Neuron (in vitro differentiated cells): ENCODE data around the gene THSD4.

Experiments
- H2AFZ ChIP-seq: one replicate; pipeline ENCODE4 v1.6.1; 2013; ENCODE audit warnings: low read depth, mild to moderate bottlenecking, inconsistent platforms, low read length, moderate library complexity
- H3K27me3 ChIP-seq: one replicate; pipeline ENCODE4 v1.6.1; 2013; ENCODE audit warnings: low read length; ENCODE audit not compliant: insufficient read depth
- H3K36me3 ChIP-seq: one replicate; pipeline ENCODE4 v1.6.1; 2013; ENCODE audit warnings: low read length; ENCODE audit not compliant: insufficient read depth
- H3K4me1 ChIP-seq: one replicate; pipeline ENCODE4 v1.6.1; 2013; ENCODE audit warnings: low read length; ENCODE audit not compliant: insufficient read depth
- H3K4me3 ChIP-seq: 2 replicates; pipeline ENCODE4 v1.5.1; 2013; ENCODE audit warnings: mild to moderate bottlenecking, low read length, moderate library complexity
- H3K9me3 ChIP-seq: one replicate; pipeline ENCODE4 v1.6.1; 2013; ENCODE audit warnings: low read length

Gene THSD4

GRCh38 chr15:71180986-71181853 lies 65.9 kb downstream of the THSD4 start:
- no peaks in the 10 kb centered on the region for H3K9me3 ChIP-seq
- H3K4me3 ChIP-seq: no peak overlapping the region
- H3K36me3 ChIP-seq: no peaks in the 10 kb centered on the region
- H3K4me1 ChIP-seq: peaks cover 3% of the 10 kb centered on the region
- no peaks in the 10 kb centered on the region for H3K27me3 ChIP-seq
- H2AFZ ChIP-seq: no peak overlapping the region

- peaks cover 16% of the 10 kb centered on the region for H3K4me1 ChIP-seq
- H3K36me3 ChIP-seq: no peaks in the 10 kb centered on the region
- H2AFZ ChIP-seq: no peak overlapping the region
- H3K4me3 ChIP-seq: no peak overlapping the region
- no peaks in the 10 kb centered on the region for H3K9me3 ChIP-seq
- H3K27me3 ChIP-seq: no peaks in the 10 kb centered on the region
These were observed 67.3 kb downstream of the THSD4 start for GRCh38 chr15:71182522-71182921.

GRCh38 chr15:71183063-71183462 lies 67.8 kb downstream of the THSD4 start:
- peaks cover 21% of the 10 kb centered on the region for H3K4me1 ChIP-seq
- H3K9me3 ChIP-seq: no peaks in the 10 kb centered on the region
- no peaks in the 10 kb centered on the region for H3K27me3 ChIP-seq
- H3K4me3 ChIP-seq: no peak overlapping the region
- H3K36me3 ChIP-seq: no peaks in the 10 kb centered on the region
- H2AFZ ChIP-seq: no peak overlapping the region

GRCh38 chr15:71185706-71186105 lies 70.4 kb downstream of the THSD4 start:
- Histone ChIP-seq H3K36me3 (no peaks in the 10 kb centered on the region), H2AFZ (no peak overlapping the region), H3K4me1 (peaks cover 30% of the 10 kb centered on the region), H3K4me3 (no peak overlapping the region), H3K9me3 (no peaks in the 10 kb centered on the region), H3K27me3 (no peaks in the 10 kb centered on the region)

- no peak overlapping the region for H3K4me3 ChIP-seq
- H2AFZ ChIP-seq: no peak overlapping the region
- H3K36me3 ChIP-seq: no peaks in the 10 kb centered on the region
- H3K4me1 ChIP-seq: peaks cover 30% of the 10 kb centered on the region
- H3K9me3 ChIP-seq: no peaks in the 10 kb centered on the region
- no peaks in the 10 kb centered on the region for H3K27me3 ChIP-seq
These were observed 71.0 kb downstream of the THSD4 start for GRCh38 chr15:71186267-71186666.

- Histone ChIP-seq H3K27me3 (no peaks in the 10 kb centered on the region), H3K36me3 (no peaks in the 10 kb centered on the region), H3K9me3 (no peaks in the 10 kb centered on the region), H3K4me1 (peaks cover 30% of the 10 kb centered on the region), H2AFZ (peak overlapping the region; percentile 16), H3K4me3 (peak overlapping the region; percentile 3)
These were observed 71.8 kb downstream of the THSD4 start for GRCh38 chr15:71187078-71187477.

- peak overlapping the region; percentile 16 for H2AFZ ChIP-seq
- no peak overlapping the region for H3K4me3 ChIP-seq
- H3K9me3 ChIP-seq: no peaks in the 10 kb centered on the region
- H3K36me3 ChIP-seq: no peaks in the 10 kb centered on the region
- H3K4me1 ChIP-seq: peaks cover 30% of the 10 kb centered on the region
- H3K27me3 ChIP-seq: no peaks in the 10 kb centered on the region
These were observed 72.3 kb downstream of the THSD4 start for GRCh38 chr15:71187526-71187925.

- H3K27me3 ChIP-seq: no peaks in the 10 kb centered on the region
- H3K36me3 ChIP-seq: no peaks in the 10 kb centered on the region
These were observed 74.4 kb downstream of the THSD4 start for GRCh38 chr15:71189718-71190117.

GRCh38 chr15:71191296-71191695 lies 76.0 kb downstream of the THSD4 start:
- peaks cover 26% of the 10 kb centered on the region for H3K4me1 ChIP-seq
- no peak overlapping the region for H3K4me3 ChIP-seq
- no peaks in the 10 kb centered on the region for H3K27me3 ChIP-seq
- H3K36me3 ChIP-seq: no peaks in the 10 kb centered on the region
- no peak overlapping the region for H2AFZ ChIP-seq
- no peaks in the 10 kb centered on the region for H3K9me3 ChIP-seq

More at GRCh38 chr15:71189718-71190117, 74.4 kb downstream of the THSD4 start:
- Histone ChIP-seq H3K9me3 (no peaks in the 10 kb centered on the region), H3K4me1 (peaks cover 30% of the 10 kb centered on the region), H3K4me3 (no peak overlapping the region), H2AFZ (no peak overlapping the region)

GRCh38 chr15:71192816-71193215 lies 77.5 kb downstream of the THSD4 start:
- peaks cover 11% of the 10 kb centered on the region for H3K4me1 ChIP-seq
- no peak overlapping the region for H3K4me3 ChIP-seq
- H2AFZ ChIP-seq: no peak overlapping the region
- no peaks in the 10 kb centered on the region for H3K36me3 ChIP-seq
- no peaks in the 10 kb centered on the region for H3K27me3 ChIP-seq
- H3K9me3 ChIP-seq: no peaks in the 10 kb centered on the region

- no peaks in the 10 kb centered on the region for H3K27me3 ChIP-seq
- H2AFZ ChIP-seq: no peak overlapping the region
- no peaks in the 10 kb centered on the region for H3K9me3 ChIP-seq
- H3K4me1 ChIP-seq: no peaks in the 10 kb centered on the region
- H3K36me3 ChIP-seq: no peaks in the 10 kb centered on the region
- H3K4me3 ChIP-seq: no peak overlapping the region
These were observed 79.0 kb downstream of the THSD4 start for GRCh38 chr15:71194286-71194685.

- Histone ChIP-seq H3K36me3 (no peaks in the 10 kb centered on the region), H2AFZ (no peak overlapping the region), H3K27me3 (no peaks in the 10 kb centered on the region), H3K4me3 (no peak overlapping the region), H3K4me1 (no peaks in the 10 kb centered on the region), H3K9me3 (no peaks in the 10 kb centered on the region)
These were observed 80.0 kb downstream of the THSD4 start for GRCh38 chr15:71195242-71195641.

GRCh38 chr15:71197620-71198019 lies 82.3 kb downstream of the THSD4 start:
- no peak overlapping the region for H2AFZ ChIP-seq
- no peaks in the 10 kb centered on the region for H3K27me3 ChIP-seq
- no peaks in the 10 kb centered on the region for H3K9me3 ChIP-seq
- H3K36me3 ChIP-seq: no peaks in the 10 kb centered on the region
- no peak overlapping the region for H3K4me3 ChIP-seq
- no peaks in the 10 kb centered on the region for H3K4me1 ChIP-seq

GRCh38 chr15:71198846-71199245 lies 83.6 kb downstream of the THSD4 start:
- Histone ChIP-seq H3K9me3 (no peaks in the 10 kb centered on the region), H3K4me3 (no peak overlapping the region), H3K27me3 (no peaks in the 10 kb centered on the region), H3K4me1 (no peaks in the 10 kb centered on the region), H3K36me3 (no peaks in the 10 kb centered on the region), H2AFZ (no peak overlapping the region)
